Measurements from ENCODE around the gene NDE1. TPM values are rescaled to one million over a fixed set of nuclear protein-coding genes. Genes with fewer than 3 reads are reported as not detected.

The NDE1 gene
- total RNA-seq, 1 donor from 2014 or later: 30.8 TPM

DNA sequence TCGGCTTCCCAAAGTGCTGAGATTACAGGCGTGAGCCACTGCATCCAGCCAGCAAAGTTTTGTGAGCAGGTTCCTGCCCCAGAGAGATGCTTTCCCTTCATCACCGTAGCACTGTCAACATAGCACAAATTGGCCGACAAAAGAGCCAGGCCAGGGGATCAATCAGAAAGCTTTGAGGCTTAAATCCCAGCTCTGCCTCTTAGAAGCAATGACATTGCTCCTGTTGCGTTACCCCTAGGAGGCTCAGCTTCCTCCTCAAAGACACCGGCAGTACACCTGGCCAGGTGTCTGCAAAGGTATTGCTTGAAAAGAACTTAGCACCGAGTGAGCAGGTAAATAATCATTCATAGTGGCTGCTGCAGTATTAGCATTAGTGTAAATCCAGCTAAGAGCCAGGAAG lies 86.5 kb downstream of the NDE1 start:
- no peak for DNase-seq (ENCODE audit: low spot score)

DNA sequence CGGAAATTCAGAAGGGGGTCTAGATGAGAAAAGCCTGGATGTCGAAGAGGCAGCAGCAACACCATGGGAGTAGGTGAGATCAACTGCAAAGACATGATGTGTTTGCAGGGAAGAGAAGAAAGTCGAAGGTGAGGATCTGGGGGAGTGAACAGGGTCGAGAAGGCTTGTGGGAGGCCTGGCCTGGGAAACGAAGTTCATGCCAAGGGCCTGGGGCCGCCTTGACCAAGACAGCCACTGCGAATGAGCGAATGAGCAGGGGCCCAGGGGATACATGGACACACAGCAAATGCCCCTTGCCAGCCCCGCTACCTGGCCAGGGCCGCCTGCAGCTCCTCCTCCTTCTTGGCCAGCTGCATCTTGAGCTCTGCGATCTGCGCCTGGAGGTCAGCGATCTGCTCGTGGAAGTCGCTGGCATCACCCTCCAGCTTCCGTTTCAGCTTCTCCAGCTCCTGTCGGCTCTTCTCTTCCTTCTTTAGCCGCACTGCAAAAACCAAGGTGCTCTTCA lies 87.1 kb downstream of the NDE1 start:
- no peak for DNase-seq (ENCODE audit: low spot score)

DNA sequence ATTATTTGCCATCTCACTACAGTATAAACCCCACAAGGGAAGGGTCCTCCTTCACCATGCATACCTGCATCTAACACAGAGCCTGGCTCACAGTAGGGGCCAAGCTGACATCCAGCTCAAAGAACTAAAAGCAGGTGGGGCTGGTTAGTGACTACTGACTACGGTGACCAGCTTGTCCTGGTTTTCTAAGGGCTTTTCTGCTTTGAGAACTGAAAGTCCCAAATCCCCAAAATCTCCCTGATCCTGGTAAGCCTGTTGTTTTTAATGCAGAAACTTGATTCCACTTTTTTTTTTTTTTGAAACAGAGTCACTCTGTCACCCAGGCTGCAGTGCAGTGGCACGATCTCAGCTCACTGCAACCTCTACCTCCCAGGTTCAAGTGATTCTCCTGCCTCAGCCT lies 89.4 kb downstream of the NDE1 start:
- no peak for DNase-seq (ENCODE audit: low spot score)

DNA sequence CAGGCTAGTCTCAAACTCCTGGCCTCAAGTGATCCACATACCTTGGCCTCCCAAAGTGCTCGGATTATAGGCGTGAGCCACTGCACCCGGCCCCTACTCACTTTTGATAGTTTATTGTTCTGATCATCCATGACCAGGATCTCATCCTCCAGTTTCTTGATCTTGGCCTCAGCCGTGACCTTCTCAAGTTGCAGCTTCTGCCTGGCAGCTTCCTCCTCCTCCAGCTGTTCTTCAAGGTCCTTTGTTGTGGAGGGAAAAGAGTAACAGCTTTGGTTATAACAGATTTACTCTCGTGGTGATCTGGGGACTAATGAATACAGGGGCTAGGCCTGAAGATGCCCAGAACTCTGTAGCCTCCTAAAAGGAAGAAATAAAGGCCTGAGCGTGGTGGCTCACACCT lies 89.9 kb downstream of the NDE1 start:
- no peak for DNase-seq (ENCODE audit: low spot score)

DNA sequence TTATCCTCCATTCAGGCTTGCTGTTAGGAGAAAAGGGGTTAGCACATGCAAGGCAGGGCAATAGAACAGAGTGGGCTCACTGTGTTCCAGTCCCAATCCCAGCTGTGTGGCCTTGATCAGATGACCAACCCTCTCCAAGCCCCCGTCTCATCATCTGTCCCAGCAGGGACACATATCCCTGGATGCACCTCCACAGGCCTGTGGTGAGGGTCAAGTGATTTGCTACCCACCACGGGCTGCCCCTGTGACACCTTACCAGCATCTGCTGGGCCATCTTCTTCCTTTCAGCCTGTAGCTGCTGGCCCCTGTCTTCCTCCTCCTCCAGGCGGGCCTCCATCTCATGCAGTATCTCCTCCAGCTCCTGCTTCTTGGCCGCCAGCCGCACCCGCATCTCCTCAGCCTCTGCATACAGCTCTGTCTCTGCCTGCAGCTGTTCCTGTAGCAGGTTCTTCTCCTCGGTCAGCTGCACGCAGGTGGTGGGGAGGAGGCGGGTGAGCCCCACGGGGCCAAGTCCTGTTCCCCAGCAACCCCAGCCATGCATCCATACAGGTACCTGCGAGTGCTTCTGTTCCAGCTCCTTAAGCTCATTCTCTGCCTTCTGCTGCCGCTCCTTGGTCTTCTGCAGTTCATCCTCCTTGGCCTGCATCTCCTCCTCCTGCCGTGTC lies 91.3 kb downstream of the NDE1 start:
- no peak for DNase-seq (ENCODE audit: low spot score)

DNA sequence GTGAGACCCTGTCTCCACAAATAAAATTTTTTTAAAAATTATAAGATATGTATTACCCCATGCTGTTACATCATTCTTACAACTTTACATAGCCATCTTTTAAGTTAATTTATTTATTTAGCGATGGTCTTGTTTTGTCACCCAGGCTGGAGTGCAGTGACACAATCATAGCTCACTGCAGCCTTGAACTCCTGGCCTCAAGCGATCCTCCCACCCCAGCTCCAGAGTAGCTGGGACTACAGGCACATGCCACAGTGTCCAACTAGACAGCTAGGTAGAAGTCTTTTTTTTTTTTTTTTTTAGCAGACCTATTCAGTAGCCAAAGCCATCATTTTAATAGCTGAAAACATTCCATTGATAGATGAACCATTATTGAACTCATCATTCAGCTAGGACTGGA lies 92.7 kb downstream of the NDE1 start:
- no peak for DNase-seq (ENCODE audit: low spot score)

DNA sequence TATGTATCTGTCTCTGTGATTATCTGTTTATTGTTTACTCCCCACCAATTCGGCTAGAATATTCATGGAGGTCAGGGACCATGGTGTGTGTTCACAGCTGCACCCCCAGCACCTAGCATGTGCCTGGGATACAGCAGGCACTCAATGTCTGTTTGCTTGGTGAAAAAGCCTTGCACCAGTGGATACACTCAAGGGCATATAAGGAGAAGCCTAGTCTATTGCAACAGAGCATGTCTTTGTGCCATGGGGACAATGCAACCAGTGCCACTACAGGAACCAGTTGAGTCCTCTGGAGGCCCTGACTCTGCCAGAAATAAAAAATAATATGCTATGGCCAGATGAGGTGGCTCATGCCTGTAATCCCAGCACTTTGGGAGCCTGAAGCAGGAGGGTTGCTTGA lies 93.6 kb downstream of the NDE1 start:
- no peak for DNase-seq (ENCODE audit: low spot score)

DNA sequence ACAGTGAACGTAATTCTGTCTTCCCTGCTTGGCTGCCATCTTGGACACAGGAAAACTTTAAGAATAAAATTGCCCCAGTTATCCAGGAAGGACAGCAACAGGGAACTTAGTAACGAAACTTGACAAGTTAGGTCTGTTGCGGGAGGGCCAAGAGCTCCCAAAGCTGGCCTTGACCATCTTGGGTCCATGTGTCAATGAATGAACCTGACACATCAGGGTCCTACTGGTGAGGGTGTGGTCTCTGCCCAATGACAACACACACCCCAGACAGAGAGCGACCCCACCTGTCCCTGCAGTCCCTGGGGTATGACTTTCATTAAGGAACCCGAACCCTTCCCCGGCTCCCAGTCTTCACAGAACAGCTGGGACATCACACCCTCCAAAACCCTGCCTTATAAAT lies 96.3 kb downstream of the NDE1 start:
- no peak for DNase-seq (ENCODE audit: low spot score)

DNA sequence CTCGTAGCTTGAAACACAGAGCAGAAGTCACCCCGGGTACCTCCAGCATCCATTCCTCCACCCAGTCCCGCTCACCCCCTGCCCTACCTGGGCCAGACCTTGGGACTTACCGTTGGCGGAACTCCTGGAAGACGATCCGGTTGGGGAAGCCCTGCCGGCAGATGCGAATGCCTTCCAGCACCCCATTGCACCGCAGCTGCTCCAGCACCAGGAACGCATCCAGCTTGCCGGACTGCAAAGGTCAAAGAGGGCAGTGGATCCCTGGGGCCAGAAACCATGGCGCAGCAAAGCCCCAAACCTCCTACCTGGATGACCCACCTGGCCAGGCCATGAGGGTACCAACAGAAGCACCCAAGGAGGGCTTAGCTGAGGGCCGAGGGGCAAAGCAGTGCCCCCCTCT lies 97.9 kb downstream of the NDE1 start:
- DNase-seq (ENCODE audit: low spot score): no peak

DNA sequence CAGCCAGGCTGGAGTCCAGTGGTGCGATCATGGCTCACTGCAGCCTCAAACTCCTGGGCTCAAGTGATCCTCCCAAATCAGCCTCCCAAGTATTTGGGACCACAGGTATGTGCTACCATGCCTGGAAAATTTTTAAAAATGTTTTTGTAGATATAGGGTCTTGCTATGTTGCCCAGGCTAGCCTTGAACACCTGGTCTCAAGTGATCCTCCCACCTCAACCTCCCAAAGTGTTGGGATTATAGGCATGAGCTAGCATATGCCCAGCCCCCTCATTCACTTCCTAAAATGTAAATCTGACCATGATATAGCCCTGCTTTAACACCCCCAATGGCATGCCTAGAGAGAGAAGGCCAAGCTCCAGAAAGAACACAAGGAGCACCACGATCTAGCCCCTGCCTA lies 98.6 kb downstream of the NDE1 start:
- DNase-seq (ENCODE audit: low spot score): no peak

DNA sequence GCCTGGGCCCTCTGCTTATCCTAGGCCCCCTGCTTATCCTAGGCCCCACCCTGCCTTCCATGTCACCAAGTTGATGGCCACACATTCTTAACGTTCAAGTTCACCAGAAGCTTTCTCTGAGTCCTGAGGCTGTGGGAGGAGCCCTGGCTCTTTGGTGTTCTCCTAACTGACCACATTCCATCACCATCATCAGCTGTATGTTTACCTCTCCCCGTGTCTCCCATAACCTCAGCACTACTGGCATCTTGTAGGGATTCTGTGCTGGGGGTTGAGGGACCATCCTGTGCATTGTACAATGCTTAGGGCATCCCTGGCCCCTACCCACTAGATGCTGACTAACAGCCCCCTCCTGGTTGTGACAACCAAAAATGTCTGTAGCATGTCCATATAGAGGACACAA lies 99.3 kb downstream of the NDE1 start:
- DNase-seq (ENCODE audit: low spot score): no peak

DNA sequence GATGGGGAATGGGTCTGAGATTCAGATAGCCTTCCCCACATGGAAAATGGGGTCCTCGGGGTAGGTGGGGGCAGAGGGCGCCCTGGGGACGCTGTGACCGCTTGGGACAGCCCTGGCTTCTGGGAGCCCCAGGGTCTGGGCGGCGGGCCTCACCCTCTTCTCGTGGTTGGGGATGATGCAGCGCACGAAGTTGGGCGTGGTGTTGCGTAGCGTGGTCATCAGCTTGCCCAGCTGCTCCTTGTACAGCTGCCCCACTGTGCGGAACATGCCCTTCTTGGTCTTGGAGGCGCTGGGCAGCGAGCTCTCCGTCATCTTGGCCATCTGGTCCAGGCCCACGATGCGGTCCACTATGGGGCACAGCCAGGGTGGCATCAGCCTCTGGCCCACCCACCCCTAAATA lies 99.9 kb downstream of the NDE1 start:
- DNase-seq (ENCODE audit: low spot score): no peak

DNA sequence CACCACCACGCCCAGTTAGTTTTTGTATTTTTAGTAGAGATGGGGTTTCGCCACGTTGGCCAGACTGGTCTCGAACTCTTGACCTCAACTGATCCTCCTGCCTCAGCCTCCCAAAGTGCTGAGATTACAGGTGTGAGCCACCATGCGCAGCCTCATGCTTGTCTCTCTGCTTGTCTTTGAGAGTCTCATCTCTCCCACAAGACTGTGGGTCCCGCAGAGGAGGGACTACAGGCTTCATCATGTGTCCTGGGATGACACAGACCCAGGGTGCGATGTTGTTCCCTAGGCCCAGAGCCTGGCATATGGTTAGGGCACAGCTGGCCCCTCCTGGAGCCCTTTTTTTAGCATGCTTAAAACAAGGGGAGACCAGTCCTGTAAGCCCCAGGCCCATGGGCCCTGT lies 101.9 kb downstream of the NDE1 start:
- DNase-seq (ENCODE audit: low spot score): no peak

DNA sequence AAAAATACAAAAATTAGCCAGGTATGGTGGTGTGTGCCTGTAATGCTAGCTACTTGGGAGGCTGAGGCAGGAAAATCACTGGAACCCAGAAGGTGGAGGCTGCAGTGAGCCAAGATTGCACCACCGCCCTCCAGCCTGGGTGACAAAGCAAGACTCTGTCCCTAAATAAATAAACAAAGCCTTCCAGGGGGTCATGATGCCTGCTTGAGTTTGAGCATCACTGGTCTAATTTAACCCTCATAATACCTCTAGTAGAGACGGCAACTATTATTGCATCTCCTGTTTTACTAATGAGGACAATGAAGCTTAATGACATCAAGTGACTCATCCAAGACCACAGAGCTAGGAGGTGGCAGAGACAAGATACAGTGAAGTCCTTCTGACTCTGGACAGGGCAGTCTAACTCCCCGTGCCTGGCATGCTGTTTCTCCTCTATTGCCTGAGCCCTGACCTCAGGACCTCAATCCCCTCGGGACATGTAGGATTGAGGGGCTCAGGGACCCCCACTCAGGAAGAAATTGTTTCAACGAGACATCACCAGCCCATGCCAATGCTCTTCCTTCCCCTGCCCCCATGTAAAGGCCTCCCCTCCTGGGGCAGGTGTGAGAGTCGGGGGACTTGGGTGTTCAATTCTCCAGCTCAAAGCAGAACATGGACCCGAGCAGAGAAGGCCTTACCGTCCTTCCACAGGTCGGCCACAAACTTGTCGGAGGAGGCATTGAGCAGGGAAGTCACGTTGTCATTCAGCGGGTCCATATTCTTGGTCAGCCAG lies 102.9 kb downstream of the NDE1 start:
- DNase-seq (ENCODE audit: low spot score): no peak

DNA sequence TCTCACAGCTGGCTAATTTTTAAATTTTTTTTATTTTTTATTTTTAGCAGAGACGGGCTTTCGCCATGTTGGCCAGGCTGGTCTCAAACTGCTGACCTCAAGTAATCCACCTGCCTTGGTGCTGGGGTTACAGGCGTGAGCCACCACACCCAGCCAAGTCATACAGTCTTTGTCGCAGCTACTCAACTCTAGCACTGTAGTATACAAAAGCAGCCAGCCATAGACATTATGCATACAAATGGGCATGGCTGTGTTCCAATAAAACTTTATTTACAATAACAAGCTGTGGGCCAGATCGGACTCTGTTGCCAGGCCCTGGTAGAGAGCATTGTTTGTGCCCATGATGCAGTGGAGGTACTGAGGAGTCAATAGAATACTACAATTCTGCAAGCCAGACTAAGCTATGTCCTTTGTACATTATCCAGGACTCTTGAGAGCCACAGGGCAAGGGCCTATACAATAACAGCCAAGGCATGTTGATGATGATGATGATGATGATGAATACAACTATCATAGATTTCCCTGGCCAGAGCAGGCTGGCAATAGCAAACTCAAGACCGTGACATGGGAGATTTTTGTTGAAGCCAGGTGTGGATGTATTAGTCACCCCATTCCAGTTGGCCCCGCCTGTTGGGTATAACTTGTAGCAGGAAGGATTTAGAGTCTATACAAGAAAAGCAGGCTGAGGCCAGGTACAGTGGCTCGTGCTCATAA lies 104.9 kb downstream of the NDE1 start:
- no peak for DNase-seq (ENCODE audit: low spot score)

DNA sequence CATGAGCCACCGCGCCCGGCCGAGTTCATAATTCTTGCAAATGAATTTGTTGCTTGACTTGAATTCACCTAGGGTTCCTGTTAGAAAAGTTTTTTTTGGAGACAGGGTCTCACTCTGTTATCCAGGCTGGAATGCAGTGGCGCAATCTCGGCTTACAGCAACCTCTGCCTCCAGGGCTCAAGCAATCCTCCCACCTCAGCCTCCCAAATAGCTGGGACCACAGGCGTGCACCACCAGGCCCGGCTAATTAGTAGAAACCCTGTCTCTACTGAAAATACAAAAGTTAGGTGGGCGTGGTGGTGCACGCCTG lies 107.0 kb downstream of the NDE1 start:
- no peak for DNase-seq (ENCODE audit: low spot score)

DNA sequence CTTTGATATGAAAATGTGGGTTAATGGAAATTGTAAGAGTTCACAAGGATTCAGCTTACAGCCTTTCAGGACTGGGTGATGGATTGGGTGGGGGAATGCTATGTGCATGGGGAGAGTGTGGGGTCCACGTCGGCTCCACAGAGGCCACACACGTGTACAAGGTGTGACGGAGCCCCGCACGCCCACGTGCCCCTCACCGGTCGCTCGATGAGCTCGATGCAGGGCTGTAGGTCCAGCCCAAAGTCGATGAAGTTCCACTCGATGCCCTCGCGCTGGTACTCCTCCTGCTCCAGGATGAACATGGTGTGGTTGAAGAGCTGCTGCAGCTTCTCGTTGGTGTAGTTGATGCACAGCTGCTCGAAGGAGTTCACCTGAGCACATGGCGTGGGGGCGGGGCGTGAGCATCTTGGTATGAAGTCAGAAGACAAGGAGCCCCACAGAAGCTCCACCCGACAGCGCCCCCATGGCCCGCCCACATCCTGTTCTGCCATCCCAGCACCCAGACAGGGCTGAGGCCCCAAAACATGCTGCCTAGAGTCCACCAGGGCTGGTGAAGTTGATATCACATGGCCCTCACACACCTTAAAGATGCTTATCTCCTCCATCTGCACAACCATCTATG lies 107.7 kb downstream of the NDE1 start:
- no peak for DNase-seq (ENCODE audit: low spot score)

DNA sequence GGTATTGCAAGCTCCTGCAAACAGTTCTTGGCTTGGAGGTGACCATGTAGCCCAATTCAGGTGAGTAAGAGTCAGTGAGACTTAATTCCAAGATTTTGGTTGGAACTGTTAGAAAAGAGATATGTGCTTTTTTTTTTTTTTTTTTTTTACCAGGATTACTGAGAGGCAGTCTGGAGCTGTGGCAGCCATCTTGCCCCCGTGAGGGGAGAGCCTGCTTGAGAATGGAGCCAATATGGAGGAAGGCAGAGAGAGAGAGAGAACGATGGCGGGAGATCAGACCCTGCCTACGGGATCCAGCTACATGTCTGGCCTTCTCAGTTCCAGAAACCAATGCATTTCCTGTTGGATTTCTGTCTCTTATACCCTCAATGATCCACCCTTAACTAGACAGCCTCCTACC lies 109.0 kb downstream of the NDE1 start:
- DNase-seq (ENCODE audit: low spot score): no peak

DNA sequence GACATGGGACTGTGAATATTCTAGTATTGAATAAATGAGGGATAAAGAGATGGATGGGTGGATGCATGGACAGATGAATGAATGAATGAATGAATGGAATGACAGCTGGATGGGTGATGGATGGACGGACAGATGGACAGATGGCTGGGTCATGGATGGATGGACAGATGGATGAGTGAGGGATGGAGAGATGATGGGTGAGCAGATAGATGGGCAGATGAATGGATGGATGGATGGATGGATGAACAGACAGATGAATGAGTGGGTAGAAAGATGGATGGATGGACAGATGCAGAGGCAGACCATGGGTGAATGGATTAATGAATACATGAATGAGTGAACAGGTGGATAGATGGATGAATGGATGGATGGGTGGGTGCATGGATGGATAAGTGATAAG lies 110.1 kb downstream of the NDE1 start:
- DNase-seq (ENCODE audit: low spot score): no peak

DNA sequence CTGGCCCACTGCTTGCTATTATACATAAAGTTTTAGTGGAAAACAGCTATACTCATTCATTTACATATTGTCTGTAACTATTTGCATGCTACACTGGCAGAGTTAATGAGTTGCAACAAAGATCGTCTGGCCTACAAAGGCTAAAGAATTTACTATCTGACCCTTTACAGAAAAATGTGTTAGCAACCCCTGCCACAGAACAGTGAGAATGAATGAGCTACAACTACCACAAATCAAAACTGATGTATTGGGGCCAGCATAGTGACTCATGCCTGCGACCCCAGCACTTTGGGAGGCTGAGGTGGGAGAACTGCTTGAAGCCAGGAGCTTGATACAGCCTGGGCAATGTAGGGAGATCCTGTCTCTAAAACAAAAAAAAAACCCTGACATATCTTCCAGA lies 114.1 kb downstream of the NDE1 start:
- no peak for DNase-seq (ENCODE audit: low spot score)

DNA sequence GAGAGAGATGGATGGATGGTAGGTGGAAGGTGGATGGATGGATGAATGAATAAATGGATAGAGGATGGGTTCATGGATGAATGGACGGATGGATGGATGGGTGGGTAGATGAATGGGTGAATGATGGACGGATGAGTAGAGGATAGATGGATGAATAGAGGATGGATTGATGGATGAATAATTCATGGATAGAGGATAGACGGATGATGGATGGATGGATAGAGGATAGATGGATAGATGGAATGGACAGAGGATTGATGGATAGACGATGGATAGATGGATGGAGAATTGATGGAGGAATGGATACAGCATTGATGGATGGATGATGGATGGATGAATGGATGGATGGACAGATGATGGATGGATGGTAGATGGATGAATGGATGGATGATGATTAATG lies 115.1 kb downstream of the NDE1 start:
- no peak for DNase-seq (ENCODE audit: low spot score)

DNA sequence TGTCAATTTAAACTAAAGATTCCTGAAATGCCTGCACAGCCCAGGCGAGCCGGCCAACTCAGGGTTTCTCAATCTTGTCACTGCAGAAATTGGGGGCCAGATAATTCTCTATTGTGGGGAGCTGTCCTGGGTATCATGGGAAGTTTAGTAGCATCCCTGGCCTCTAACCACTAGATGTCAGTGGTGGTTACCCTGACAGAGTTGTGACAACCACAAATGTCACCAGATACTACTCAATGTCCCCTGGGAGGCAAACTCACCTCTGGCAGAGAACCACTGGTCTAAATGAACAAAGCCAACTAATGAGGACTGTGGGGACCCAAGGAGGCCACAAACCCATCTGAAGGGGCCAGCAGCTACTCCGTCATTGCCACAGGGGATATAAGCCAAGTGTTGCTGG lies 115.8 kb downstream of the NDE1 start:
- no peak for DNase-seq (ENCODE audit: low spot score)

DNA sequence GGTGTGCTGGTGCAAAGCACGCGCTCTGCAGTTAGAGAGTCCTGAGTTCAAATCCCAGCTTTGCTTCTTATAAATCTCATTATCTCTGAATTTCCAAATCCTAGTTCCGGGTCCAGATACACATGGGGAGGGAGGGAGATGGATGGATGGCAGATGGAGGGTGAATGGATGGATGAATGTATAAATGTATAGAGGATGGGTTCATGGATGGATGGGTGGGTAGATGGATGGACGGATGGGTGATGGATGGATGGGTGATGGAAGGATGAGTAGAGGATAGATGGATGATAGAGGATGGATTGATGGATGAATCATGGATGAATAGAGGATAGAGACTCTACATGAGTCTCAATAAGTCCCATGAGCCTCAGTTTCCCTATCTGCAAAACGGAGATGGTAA lies 116.9 kb downstream of the NDE1 start:
- no peak for DNase-seq (ENCODE audit: low spot score)

Measured in ureter (tissue), 1 donor.